IgD-negative memory B cell (primary cell): ENCODE measurements around the gene CCP110. TPM values are rescaled to one million over a fixed set of nuclear protein-coding genes. Genes with fewer than 3 reads are reported as not detected.

Experiments
- H3K27ac Mint-ChIP-seq, 3 donors: one replicate each; pipeline ENCODE4 v1.8.0; 2020 to 2022; ENCODE audit warnings: mild to moderate bottlenecking in 3 of 3, mixed read lengths in 3 of 3, moderate library complexity in 1 of 3
- H3K27me3 Mint-ChIP-seq: one replicate; pipeline ENCODE4 v1.8.0; 2021; ENCODE audit warnings: mixed read lengths
- H3K36me3 Mint-ChIP-seq: one replicate; pipeline ENCODE4 v1.8.0; 2020; ENCODE audit warnings: mild to moderate bottlenecking, mixed read lengths
- H3K4me1 Mint-ChIP-seq, 3 donors: one replicate each; pipeline ENCODE4 v1.8.0; 2020 to 2022; ENCODE audit warnings: mixed read lengths in 3 of 3, mild to moderate bottlenecking in 1 of 3
- H3K4me3 Mint-ChIP-seq, 4 donors: one replicate each; pipeline ENCODE4 v1.8.0; 2020 to 2022; ENCODE audit warnings: mild to moderate bottlenecking in 4 of 4, mixed read lengths in 4 of 4, moderate library complexity in 3 of 4
- H3K9me3 Mint-ChIP-seq, 3 donors: one replicate each; pipeline ENCODE4 v1.8.0; 2020 to 2021; ENCODE audit warnings: mixed read lengths in 3 of 3, mild to moderate bottlenecking in 1 of 3
- polyA plus RNA-seq: library from polyadenylated mRNA; unstranded; fragments of 300-500 nt; fragmentation: Illumina TruSeq; gene quantifications from one replicate; pipeline ENCODE4 v1.2.3, GENCODE V29; 2021

The CCP110 gene
- polyA plus RNA-seq, 1 donor from 2014 or later = 6.1 TPM

DNA sequence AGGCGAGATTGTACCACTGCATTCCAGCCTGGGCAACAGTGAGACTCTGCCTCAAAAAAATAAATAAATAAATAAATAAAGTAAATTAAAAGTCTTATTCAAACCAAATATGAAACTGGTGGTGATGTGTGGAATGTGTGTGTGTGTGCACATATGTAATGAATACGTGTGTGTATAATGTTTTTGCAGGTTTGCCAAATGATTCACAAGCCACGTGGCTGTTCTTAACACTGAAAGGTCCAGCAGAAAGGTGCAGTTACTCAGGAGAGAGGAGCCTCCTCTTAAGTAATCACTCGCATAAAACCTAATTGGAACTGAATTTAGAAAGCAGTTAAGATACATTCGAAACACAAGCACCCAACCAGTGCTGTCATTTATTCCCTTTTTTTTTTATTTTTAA lies 24.7 kb upstream of the CCP110 start:
- no peaks in the 10 kb centered on the region for H3K9me3 Mint-ChIP-seq
- H3K4me3 Mint-ChIP-seq = no peak overlapping the region
- H3K27me3 Mint-ChIP-seq = no peaks in the 10 kb centered on the region
- H3K36me3 Mint-ChIP-seq = peaks cover 6% of the 10 kb centered on the region
- H3K27ac Mint-ChIP-seq = no peak overlapping the region
- H3K4me1 Mint-ChIP-seq = peaks cover under 1 to 2% (median 2%) of the 10 kb centered on the region in 3 donors

DNA sequence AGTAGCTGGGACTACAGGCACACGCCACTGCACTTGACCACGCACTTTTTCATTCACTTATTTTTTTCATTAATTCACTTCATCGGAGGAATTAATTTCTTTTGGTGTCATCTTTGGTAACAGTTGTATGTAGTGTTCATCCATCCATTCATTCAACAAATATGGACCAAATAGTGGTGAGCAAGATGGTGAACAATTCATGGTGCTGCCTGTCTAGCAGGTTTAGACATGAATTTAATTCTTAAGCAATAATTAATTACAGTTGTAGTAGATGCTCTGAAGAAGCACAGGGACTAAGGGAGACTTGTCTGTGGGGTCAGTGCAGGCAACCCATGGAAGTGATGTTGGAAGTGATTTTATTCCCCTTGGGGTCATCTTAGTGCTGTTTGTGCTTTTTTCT lies 24.3 kb upstream of the CCP110 start:
- no peaks in the 10 kb centered on the region for H3K4me1 Mint-ChIP-seq
- no peaks in the 10 kb centered on the region for H3K27me3 Mint-ChIP-seq
- peaks cover 6% of the 10 kb centered on the region for H3K36me3 Mint-ChIP-seq
- no peaks in the 10 kb centered on the region for H3K9me3 Mint-ChIP-seq
- H3K27ac Mint-ChIP-seq = no peak overlapping the region
- no peak overlapping the region for H3K4me3 Mint-ChIP-seq

GRCh38 chr16:19502395-19503131 lies 21.2 kb upstream of the CCP110 start:
- Mint-ChIP-seq H3K27ac (no peak overlapping the region), H3K4me1 (no peaks in the 10 kb centered on the region), H3K9me3 (no peaks in the 10 kb centered on the region), H3K4me3 (no peak overlapping the region), H3K36me3 (peaks cover 8% of the 10 kb centered on the region), H3K27me3 (no peaks in the 10 kb centered on the region)

- Mint-ChIP-seq H3K36me3 (peaks cover 8% of the 10 kb centered on the region), H3K27me3 (no peaks in the 10 kb centered on the region), H3K27ac (no peak overlapping the region), H3K4me3 (no peak overlapping the region), H3K9me3 (no peaks in the 10 kb centered on the region), H3K4me1 (no peaks in the 10 kb centered on the region)
Observed at GRCh38 chr16:19503461-19504075, 20.2 kb upstream of the CCP110 start.

DNA sequence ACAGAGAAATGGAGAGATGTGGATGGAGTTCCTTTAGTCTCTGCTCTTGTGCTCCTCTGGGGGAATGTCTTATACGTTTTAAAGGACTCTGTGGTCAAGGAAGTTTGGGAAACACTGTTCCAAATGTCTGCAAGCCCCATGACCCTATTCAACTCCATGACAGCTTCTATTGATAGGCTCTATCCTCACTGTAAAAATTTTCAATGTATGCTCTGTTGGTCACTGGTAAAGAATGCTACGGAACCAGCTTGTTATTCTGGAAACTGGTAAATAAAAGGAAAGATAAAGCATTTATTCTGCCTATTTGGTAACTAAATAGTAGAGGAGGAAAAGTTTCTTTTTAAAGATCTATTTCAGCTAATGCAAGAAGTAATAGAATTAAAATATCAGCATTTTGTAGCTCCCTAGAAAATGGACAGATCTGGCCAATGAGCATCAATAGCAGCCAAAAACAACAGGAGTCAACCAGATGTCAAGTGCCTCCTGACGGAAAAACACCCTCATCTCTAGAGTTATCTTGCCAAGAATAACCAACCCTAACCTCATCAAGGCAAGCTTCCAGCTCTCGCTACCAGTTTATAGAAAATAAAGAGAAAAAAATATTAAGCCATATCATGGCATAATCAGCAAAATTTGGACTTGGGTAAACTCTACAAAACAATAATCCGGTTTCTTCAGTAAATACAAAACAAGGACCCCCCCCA lies 18.0 kb upstream of the CCP110 start:
- Mint-ChIP-seq H3K27me3 (no peaks in the 10 kb centered on the region), H3K4me1 (no peaks in the 10 kb centered on the region), H3K4me3 (no peak overlapping the region), H3K36me3 (peaks cover 8% of the 10 kb centered on the region), H3K9me3 (no peaks in the 10 kb centered on the region), H3K27ac (no peak overlapping the region)

GRCh38 chr16:19506965-19507364 lies 16.8 kb upstream of the CCP110 start:
- no peak overlapping the region for H3K4me3 Mint-ChIP-seq
- peaks cover 0 to 4% (median 0%) of the 10 kb centered on the region in 3 donors for H3K4me1 Mint-ChIP-seq
- no peaks in the 10 kb centered on the region for H3K9me3 Mint-ChIP-seq
- H3K27me3 Mint-ChIP-seq = no peaks in the 10 kb centered on the region
- H3K36me3 Mint-ChIP-seq = peaks cover 6% of the 10 kb centered on the region
- no peak overlapping the region for H3K27ac Mint-ChIP-seq

DNA sequence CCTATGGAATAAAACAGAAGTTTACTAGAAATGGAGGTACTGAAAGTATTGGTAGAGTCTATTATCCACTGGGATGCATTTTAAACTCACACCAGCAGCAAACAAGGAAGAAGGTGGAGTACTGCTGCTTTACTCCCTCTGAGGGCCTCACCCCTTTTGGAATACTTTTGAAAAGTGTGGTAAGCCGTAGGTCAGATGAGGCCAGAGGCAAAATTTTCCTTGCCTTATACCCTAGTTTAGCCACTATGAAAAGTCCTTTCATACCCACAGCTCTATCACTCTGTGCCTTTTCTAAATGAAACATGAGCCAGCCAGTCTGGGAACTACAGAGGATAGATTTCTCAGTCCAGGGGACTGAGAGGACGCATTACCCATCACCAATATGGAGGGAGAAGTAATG lies 15.9 kb upstream of the CCP110 start:
- Mint-ChIP-seq H3K4me1 (peaks cover 1 to 6% (median 5%) of the 10 kb centered on the region in 3 donors), H3K27me3 (no peaks in the 10 kb centered on the region), H3K36me3 (peaks cover 3% of the 10 kb centered on the region), H3K27ac (no peak overlapping the region), H3K4me3 (no peak overlapping the region), H3K9me3 (no peaks in the 10 kb centered on the region)

DNA sequence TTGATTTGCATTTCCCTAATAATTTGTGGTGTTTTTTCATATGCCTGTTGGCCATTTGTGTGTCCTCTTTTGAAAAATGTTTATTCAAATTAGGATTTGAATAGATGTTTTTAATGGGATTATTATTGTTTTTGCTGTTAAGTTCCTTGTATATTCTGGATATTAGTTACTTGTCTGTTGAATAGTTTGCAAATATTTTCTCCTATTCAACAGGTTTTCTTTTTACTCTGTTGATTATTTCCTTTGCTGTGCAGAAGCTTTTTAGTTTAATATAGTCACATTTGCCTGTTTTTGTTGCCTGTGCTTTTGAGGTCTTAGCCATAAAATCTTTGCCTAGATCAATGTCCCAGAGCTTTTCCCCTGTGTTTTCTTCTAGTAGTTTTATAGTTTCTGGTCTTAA lies 11.4 kb upstream of the CCP110 start:
- peaks cover 10% of the 10 kb centered on the region for H3K36me3 Mint-ChIP-seq
- H3K27ac Mint-ChIP-seq = peak overlapping the region in 2 of 3 donors; percentile 25 to 35
- no peak overlapping the region for H3K4me3 Mint-ChIP-seq
- H3K9me3 Mint-ChIP-seq = no peaks in the 10 kb centered on the region
- peaks cover 8 to 18% (median 12%) of the 10 kb centered on the region in 3 donors for H3K4me1 Mint-ChIP-seq
- H3K27me3 Mint-ChIP-seq = no peaks in the 10 kb centered on the region

GRCh38 chr16:19513377-19514053 lies 10.2 kb upstream of the CCP110 start:
- no peak overlapping the region for H3K4me3 Mint-ChIP-seq
- H3K27me3 Mint-ChIP-seq = no peaks in the 10 kb centered on the region
- H3K27ac Mint-ChIP-seq = no peak overlapping the region
- H3K36me3 Mint-ChIP-seq = peaks cover 11% of the 10 kb centered on the region
- H3K4me1 Mint-ChIP-seq = peaks cover 13 to 21% (median 14%) of the 10 kb centered on the region in 3 donors
- H3K9me3 Mint-ChIP-seq = no peaks in the 10 kb centered on the region

DNA sequence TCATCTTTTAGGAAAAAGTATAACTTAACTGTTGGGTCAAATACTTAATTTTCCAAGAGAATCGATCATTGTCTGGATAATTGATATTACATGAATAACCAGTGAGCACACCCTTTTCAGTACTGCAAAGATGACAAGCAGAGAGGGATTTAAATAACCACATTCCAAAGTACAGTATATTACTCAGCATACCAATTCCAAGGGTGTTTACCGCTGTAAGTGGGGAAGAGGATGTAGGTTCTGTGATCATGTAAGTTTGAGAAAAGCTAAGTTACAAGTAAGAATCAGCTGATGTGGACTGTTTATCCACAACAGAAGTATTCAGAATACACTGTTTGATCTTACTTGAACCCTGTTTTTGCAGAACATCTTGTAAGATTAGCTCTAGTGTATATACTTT lies 8.0 kb upstream of the CCP110 start:
- peaks cover 22 to 24% (median 23%) of the 10 kb centered on the region in 3 donors for H3K4me1 Mint-ChIP-seq
- no peaks in the 10 kb centered on the region for H3K9me3 Mint-ChIP-seq
- peaks cover 11% of the 10 kb centered on the region for H3K36me3 Mint-ChIP-seq
- H3K4me3 Mint-ChIP-seq = no peak overlapping the region
- no peaks in the 10 kb centered on the region for H3K27me3 Mint-ChIP-seq
- no peak overlapping the region for H3K27ac Mint-ChIP-seq

GRCh38 chr16:19517424-19518089 lies 6.2 kb upstream of the CCP110 start:
- Mint-ChIP-seq H3K9me3 (no peaks in the 10 kb centered on the region), H3K27me3 (no peaks in the 10 kb centered on the region), H3K27ac (no peak overlapping the region), H3K4me1 (peaks cover 30 to 36% (median 35%) of the 10 kb centered on the region in 3 donors), H3K36me3 (peaks cover 11% of the 10 kb centered on the region), H3K4me3 (no peak overlapping the region)

DNA sequence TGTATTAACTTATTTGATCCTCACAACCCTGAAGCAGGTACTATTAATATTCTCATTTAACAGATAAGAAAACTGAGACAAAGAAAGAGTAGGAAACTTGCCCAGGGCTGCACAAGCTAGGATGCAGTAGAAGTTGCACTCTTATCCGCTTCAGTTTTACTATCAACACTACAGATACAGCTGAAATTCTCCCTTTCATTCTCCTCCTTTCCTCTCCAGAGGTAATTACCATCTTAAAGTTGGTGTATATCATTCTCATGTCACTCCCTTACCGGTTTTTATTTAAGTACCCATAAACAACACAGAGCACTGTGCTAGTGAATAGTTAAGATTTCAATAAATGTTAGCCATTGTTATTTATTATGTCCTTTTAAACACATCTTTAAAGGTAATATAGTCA lies 5.4 kb upstream of the CCP110 start:
- Mint-ChIP-seq H3K27me3 (no peaks in the 10 kb centered on the region), H3K4me1 (peaks cover 28 to 33% (median 32%) of the 10 kb centered on the region in 3 donors), H3K4me3 (no peak overlapping the region), H3K9me3 (no peaks in the 10 kb centered on the region), H3K36me3 (peaks cover 10% of the 10 kb centered on the region), H3K27ac (no peak overlapping the region)

DNA sequence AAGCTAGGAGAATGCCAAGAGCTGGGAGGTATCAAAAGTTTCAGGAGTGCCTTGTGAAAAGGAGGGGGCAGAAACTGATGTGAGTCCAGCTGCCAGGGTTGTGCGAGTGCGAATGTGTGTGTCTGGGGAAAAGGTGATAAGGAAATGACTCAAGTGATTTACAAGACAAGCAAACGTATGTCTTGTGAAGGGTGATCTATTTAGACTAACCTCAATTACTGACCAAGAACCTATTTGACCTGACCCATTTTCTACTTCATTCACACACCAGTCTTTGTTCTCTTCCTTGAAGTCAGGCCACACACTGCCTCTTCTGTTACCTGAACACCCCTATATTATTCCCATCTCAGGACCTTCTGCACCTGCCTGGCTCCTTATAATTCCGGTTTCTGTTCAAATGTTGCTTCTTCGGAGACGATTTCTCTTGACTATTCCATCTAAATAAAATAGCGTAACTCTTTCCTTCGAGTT lies 2.8 kb upstream of the CCP110 start:
- peak overlapping the region; percentile 79 to 91 (median 85) for H3K27ac Mint-ChIP-seq
- no peaks in the 10 kb centered on the region for H3K27me3 Mint-ChIP-seq

More for the DNA sequence above, 2.8 kb upstream of the CCP110 start:
- peaks cover 3% of the 10 kb centered on the region for H3K36me3 Mint-ChIP-seq
- no peaks in the 10 kb centered on the region for H3K9me3 Mint-ChIP-seq
- H3K4me1 Mint-ChIP-seq = peaks cover 34 to 38% (median 36%) of the 10 kb centered on the region in 3 donors
- H3K4me3 Mint-ChIP-seq = peak overlapping the region; percentile 96 to 98 (median 98)
